ENCODE measurements around the gene DNAJC2.
"Not testable (repeated sequence)": the region's sequence is repeated elsewhere in the genome, so short reads cannot be mapped to it uniquely, and the experiment has no call there.

DNAJC2 gene

GRCh38 chr7:103278195-103278594, 66.4 kb downstream of the DNAJC2 start:
- in situ Hi-C loops (cut with MboI; ENCODE audit: low sequenced_read_pairs), result not testable (repeated sequence)

GRCh38 chr7:103274867-103275266, 69.7 kb downstream of the DNAJC2 start:
- in situ Hi-C loops (cut with MboI; ENCODE audit: low sequenced_read_pairs), result not testable (repeated sequence)

GRCh38 chr7:103273374-103273773, 71.2 kb downstream of the DNAJC2 start:
- in situ Hi-C loops (cut with MboI; ENCODE audit: low sequenced_read_pairs), result not testable (repeated sequence)

- in situ Hi-C loops (cut with MboI; ENCODE audit: low sequenced_read_pairs), result not testable (repeated sequence)
Observed at GRCh38 chr7:103266229-103266628, 78.3 kb downstream of the DNAJC2 start.

GRCh38 chr7:103264054-103264453, 80.5 kb downstream of the DNAJC2 start:
- in situ Hi-C loops (cut with MboI; ENCODE audit: low sequenced_read_pairs), result not testable (repeated sequence)

All from HL-60/S4 treated with phorbol 12-myristate 13-acetate at 8.2 ng/mL for 4 days and 3 days (cell line).